DMS153 treated with DMSO at 0.1 percent for 48 hours (cell line): ENCODE measurements around the gene PRKAG2.
"Not testable (repeated sequence)": the region's sequence is repeated elsewhere in the genome, so short reads cannot be mapped to it uniquely, and the experiment has no call there.

Experiments
- DNase-seq: peaks from one replicate; lab custom pipeline; 2025; ENCODE audit not compliant: unreplicated experiment; lab: John Stamatoyannopoulos, UW

PRKAG2 gene

DNA sequence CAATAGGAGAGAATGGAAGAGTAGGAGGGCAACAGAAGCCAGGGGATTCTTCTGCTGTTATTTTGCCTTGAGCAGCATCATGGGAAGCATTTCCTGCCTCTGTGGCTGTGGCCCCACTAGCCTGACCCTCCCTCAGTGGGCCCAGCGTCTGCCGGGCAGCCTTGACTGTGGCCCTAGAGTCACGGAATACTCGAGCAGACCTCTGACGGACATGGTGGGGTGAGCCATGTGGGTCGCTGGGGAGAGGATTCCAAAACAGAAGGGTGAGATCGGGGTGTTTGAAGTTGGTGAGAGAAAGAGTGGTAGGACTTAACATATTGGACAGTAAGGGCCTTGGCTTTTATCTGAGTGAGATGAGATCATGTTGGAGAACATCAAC, 8.3 kb upstream of the PRKAG2 start:
- no peak for DNase-seq

DNA sequence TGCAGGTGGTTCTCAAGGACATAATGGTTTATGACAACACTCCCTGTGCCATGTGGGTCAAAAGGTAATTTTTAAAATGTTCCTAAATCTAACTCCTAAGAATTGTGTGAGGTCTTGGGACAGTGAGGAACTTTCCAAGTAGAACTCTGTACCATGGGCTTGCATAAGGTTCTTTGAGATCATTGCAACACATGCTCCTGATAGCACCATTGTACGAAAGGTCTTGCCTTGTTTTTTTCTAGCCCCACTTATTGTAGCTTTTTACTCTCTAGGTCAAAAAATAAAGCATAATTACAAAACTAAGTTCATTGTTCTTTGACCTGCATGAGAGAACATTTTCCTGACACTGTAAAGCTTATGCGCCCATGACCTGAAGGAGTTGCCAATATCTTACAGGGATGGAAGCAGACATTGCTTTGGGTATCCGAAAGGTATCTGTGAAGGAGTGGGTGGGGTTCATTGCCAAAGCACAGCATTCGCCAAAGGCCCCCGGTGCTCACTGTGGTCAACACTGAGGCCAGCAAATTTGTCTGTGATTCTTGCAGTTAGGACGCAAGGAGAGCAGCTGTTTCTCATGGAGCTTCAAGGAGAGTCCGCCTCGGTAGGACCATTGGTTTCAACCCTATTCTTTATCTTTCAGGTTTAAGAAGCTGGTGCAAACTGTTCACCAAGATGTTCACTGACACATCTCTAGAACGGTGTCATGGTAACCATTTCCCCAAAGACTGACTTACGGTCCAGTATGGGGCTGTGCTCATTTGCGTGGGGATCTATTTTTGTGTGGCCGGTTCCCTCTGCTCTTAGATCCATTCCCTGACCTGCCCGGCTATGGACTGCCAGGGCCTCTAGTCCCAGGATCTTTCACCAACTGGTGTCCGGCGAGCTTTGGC, 7.6 kb upstream of the PRKAG2 start:
- no peak for DNase-seq

GRCh38 chr7:151883857-151884256, 6.9 kb upstream of the PRKAG2 start:
- no peak for DNase-seq

DNA sequence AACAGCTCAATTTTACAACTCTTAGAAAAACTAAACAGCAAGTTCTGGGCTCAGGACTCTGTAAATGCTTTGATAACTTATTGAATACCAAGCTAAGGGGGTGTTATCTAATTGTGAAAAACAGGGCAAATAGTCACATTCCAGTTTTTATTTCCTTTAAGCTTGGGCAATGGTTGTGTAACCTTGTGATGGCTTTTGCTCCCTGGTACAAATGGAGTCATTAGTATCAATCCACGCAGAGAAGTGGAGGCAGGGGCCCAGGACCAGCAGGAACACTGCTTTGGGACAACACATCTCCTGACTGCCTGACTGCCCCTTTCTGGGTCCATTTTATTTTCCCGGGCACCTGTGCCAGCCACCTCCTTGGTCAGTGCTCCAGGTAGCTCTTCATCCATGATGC, 5.8 kb upstream of the PRKAG2 start:
- DNase-seq = no peak

DNA sequence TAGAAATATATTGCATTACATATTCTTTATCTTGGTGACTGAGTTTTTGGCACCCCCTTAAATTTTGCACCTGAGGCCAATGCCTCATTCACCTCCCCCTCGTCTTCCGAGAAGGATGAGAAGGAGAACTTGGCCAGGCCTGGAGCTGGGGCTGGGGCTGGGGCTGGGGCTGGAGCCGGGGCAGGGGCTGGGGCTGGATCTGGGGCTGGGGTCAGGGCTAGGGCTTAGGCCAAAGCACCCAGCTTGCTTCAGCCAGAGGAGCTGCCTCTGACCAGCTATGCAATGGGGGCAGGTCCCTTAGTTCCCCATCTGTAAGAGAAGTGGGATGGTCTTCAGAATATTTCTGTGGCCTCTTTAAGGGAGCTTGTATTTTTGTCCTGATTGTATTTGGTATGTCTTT, 3.8 kb upstream of the PRKAG2 start:
- DNase-seq = no peak

GRCh38 chr7:151877911-151878835, 1.3 kb upstream of the PRKAG2 start:
- no peak for DNase-seq

DNA sequence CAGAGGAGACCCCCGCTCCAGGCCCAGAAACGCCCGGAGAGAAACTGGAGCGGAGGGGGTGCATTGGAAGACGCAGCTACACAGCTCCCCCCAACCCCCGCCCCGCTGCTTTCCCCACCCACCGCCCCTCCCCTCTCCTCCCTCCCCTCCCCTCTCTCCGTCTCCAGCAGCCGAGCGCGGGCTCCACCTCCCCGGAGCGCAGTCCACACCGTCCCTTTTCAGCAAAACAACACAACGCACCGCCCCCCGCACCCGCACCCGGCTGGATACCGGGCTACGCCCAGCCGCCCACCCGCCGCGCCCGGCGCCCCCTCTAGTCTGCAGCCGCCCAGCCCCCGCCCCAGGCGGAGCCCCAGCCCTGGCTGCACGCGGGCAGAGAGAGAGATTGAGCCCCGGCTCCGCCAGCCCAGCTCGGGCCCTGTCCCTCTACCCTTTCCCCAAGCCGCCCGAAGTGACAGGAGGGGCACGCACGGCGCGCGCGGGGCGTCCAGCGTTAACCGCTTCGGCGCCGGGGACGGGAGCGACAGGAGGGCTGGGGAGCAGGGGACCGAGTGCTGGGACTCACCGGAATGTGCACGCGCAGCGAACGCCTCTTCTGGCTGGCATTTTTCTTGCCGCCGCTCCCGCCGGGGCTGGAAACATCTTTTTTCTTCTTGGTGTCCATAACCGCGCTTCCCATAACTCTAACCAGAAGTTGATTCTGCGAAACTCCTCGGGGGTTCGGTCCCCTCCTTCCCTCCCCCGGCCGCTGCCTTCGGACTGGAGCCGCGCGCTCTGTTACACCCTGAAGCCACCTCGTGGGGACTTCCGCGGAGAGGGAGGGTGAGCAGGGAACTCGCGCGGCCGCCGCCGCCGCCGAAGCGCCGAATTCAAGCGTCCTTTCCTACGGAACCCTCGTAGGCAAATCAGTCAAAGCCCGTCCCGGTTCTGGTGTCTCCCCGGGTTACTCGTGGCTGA, 695 bp downstream of the PRKAG2 start:
- DNase-seq = no peak

- not testable (repeated sequence) for DNase-seq
These were observed 2.4 kb downstream of the PRKAG2 start for GRCh38 chr7:151874479-151874878.

- DNase-seq = no peak
These were observed 3.4 kb downstream of the PRKAG2 start for GRCh38 chr7:151873402-151873965.

- DNase-seq = no peak
These were observed 4.1 kb downstream of the PRKAG2 start for GRCh38 chr7:151872531-151873401.

DNA sequence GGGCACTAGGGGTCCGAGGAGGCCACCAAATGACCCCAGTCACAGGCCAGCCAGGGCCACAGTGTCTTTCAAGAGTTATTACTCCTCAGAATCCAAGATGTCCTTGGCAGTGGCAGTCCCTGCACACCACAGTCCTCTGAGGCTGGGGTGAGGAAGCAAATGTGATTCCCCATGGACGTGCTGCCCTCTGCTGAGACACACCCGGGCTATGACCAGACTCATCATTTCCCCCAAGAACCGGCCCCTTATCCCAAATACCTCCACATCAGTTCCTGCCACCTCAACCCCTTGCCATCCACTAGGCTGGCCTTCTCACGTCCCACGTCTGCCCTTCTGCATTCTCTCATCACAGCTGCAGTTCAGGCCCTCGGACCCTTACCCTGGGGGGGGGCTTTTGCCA, 5.0 kb downstream of the PRKAG2 start:
- DNase-seq = no peak

- no peak for DNase-seq
These were observed 5.7 kb downstream of the PRKAG2 start for GRCh38 chr7:151871189-151871735.

DNA sequence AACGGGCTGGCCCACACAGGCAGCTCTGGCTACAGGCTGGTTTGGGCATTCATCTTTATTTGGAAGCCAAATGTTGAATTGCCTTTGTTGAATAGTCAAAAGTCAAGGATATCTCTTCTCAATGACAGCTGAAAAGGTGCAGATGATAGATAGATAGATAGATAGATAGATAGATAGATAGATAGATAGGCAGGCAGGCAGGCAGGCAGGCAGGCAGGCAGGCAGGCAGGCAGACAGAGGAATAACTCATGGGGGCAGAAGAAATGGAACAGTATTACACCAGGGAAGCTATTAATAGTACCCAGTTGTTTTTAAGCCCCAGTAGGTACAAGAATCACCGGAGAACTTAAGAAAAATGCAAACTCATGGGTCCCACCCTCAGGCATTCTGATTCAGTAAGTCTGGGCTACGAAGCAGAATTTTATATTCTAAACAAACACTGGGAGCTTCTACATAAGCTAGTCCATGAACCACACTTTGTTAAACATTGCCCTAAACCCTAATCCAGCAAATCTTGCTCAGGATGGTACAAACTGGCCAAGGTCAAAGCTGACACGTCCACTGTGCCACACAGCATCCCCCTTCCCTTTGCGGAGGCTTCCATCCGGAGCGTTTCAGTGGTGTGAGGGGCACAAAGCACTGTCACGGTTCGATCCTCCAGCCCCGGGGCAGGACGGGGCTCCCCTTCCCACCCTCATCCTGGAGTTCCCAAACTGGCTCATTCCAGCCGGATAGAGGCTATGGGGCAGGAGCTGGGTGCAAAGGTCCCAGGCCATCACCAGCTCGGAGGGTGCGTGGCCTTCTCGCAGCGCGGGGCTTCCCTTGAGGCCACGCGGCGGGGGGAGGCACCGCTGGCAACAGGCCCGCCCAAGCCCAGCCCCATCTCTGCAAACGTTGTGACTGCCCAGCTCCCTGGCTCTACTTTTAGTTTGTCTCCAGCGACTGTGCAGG, 6.7 kb downstream of the PRKAG2 start:
- no peak for DNase-seq

DNA sequence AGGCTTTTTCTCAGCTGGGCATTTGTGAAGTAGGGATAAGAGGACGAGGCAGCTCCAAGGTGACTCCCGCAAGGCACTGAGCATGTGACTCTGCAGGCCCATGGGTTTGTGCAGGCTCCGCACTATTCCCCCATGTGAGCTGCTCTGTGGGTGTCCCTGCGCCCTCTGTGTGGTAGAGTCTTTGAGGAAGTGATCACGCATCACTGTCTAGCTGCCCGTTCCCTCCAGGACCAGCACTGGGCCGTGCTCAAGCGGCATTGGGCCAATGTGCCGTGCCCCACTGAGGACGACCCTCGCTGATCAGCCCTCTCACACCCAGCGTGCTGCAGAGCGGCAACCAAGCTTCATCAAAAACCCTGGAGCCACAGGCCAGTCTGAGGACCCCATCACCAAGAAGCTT, 7.5 kb downstream of the PRKAG2 start:
- no peak for DNase-seq

DNA sequence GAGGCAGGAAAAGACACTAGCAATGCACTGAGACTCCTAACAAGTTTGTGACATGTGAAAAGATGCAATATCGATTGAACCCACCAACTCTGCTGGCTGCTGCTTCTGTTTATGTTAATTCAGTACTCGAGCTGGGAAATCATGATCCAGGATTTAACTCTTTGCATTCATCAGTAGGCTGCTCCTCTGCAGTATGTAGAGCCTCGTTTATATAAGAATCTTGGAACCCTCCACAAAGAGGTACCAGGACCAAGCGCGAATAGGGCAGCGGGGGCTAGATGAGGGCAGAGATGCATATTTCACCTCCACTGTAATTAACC, 7.8 kb downstream of the PRKAG2 start:
- DNase-seq = no peak

GRCh38 chr7:151868396-151869108, 8.4 kb downstream of the PRKAG2 start:
- DNase-seq = no peak

GRCh38 chr7:151867912-151868311, 9.0 kb downstream of the PRKAG2 start:
- no peak for DNase-seq
